ENCODE measurements around the gene TCL1B. TPM values are rescaled to one million over a fixed set of nuclear protein-coding genes. Genes with fewer than 3 reads are reported as not detected.

Gene TCL1B
- polyA plus RNA-seq, 3 donors = not detected

- Mint-ChIP-seq H3K4me3 (no peak overlapping the region), H3K27ac (no peak overlapping the region), H3K27me3 (ENCODE audit: low read depth in 3 of 3) (peaks cover 2 to 10% (median 5%) of the 10 kb centered on the region in 3 donors), H3K36me3 (no peaks in the 10 kb centered on the region), H3K9me3 (peaks cover 0 to 16% (median 3%) of the 10 kb centered on the region in 7 donors), H3K4me1 (no peaks in the 10 kb centered on the region)
- intact Hi-C loops (cut with micrococcal nuclease) = no loop called here
- H3K4me1 ChIP-seq (ENCODE audit: control insufficient read depth in 1 of 2, insufficient read depth in 2 of 2, low read length in 2 of 2) = no peaks in the 10 kb centered on the region
- H3K36me3 ChIP-seq (replicated peaks in 1 of 2; ENCODE audit: control insufficient read depth in 1 of 2, insufficient read depth in 2 of 2, low read length in 2 of 2) = no peaks in the 10 kb centered on the region
- no peak for DNase-seq
- H3K27ac ChIP-seq (ENCODE audit: low read depth in 1 of 2, low read length in 2 of 2) = no peak overlapping the region
- H3K9ac ChIP-seq (ENCODE audit: insufficient read depth, low read length, poor library complexity, severe bottlenecking) = no peak overlapping the region
- no peaks in the 10 kb centered on the region for H3K79me2 ChIP-seq (ENCODE audit: insufficient read depth, low read length)
- no peak for TF ChIP-seq CTCF (IDR thresholded peaks at IDR 0.05)
- no peak overlapping the region for H3K4me2 ChIP-seq (replicated peaks; ENCODE audit: extremely low read depth, low read length, poor library complexity, severe bottlenecking)
- 94% methylated on average over 10 of the region's 10 CpGs for WGBS (ENCODE audit: insufficient coverage)
- H3K9me3 ChIP-seq (replicated peaks in 1 of 2; ENCODE audit: control insufficient read depth in 1 of 2, insufficient read depth in 1 of 2, low read length in 2 of 2) = no peaks in the 10 kb centered on the region
- H3K4me3 ChIP-seq (replicated peaks in 1 of 3; ENCODE audit: low read depth in 2 of 3, low read length in 3 of 3) = no peak overlapping the region
- no peaks in the 10 kb centered on the region for H4K20me1 ChIP-seq (ENCODE audit: insufficient read depth, low read length)
- no peaks in the 10 kb centered on the region for H3K27me3 ChIP-seq (ENCODE audit: control insufficient read depth in 2 of 2, insufficient read depth in 2 of 2, low read length in 2 of 2)
- H2AFZ ChIP-seq (ENCODE audit: insufficient read depth, low read depth, low read length, poor library complexity, severe bottlenecking) = no peak overlapping the region
These were observed 40.7 kb upstream of the TCL1B start for GRCh38 chr14:95645389-95645996.

GRCh38 chr14:95647926-95648325 is 38.3 kb upstream of the TCL1B start:
- no peak overlapping the region for H3K4me3 ChIP-seq (replicated peaks in 1 of 3; ENCODE audit: low read depth in 2 of 3, low read length in 3 of 3)
- Mint-ChIP-seq H3K4me3 (no peak overlapping the region), H3K9me3 (peaks cover 0 to 13% (median 5%) of the 10 kb centered on the region in 7 donors), H3K4me1 (no peaks in the 10 kb centered on the region), H3K36me3 (no peaks in the 10 kb centered on the region), H3K27ac (no peak overlapping the region), H3K27me3 (ENCODE audit: low read depth in 3 of 3) (peaks cover 2 to 10% (median 5%) of the 10 kb centered on the region in 3 donors)
- H3K9me3 ChIP-seq (replicated peaks in 1 of 2; ENCODE audit: control insufficient read depth in 1 of 2, insufficient read depth in 1 of 2, low read length in 2 of 2) = no peaks in the 10 kb centered on the region
- no CpG with 5 or more reads among the region's 3 CpGs for WGBS (ENCODE audit: insufficient coverage)
- no peak overlapping the region for H2AFZ ChIP-seq (ENCODE audit: insufficient read depth, low read depth, low read length, poor library complexity, severe bottlenecking)
- H3K27ac ChIP-seq (ENCODE audit: low read depth in 1 of 2, low read length in 2 of 2) = no peak overlapping the region
- H3K79me2 ChIP-seq (ENCODE audit: insufficient read depth, low read length) = no peaks in the 10 kb centered on the region
- no peak for DNase-seq
- TF ChIP-seq CTCF (IDR thresholded peaks at IDR 0.05) = no peak
- intact Hi-C loops (cut with micrococcal nuclease) = no loop called here
- H3K4me1 ChIP-seq (ENCODE audit: control insufficient read depth in 1 of 2, insufficient read depth in 2 of 2, low read length in 2 of 2) = no peaks in the 10 kb centered on the region
- no peaks in the 10 kb centered on the region for H4K20me1 ChIP-seq (ENCODE audit: insufficient read depth, low read length)
- no peaks in the 10 kb centered on the region for H3K36me3 ChIP-seq (replicated peaks in 1 of 2; ENCODE audit: control insufficient read depth in 1 of 2, insufficient read depth in 2 of 2, low read length in 2 of 2)
- no peak overlapping the region for H3K9ac ChIP-seq (ENCODE audit: insufficient read depth, low read length, poor library complexity, severe bottlenecking)
- H3K27me3 ChIP-seq (ENCODE audit: control insufficient read depth in 2 of 2, insufficient read depth in 2 of 2, low read length in 2 of 2) = no peaks in the 10 kb centered on the region
- H3K4me2 ChIP-seq (replicated peaks; ENCODE audit: extremely low read depth, low read length, poor library complexity, severe bottlenecking) = no peak overlapping the region

All from CD14-positive monocyte (primary cell).